Stomach (tissue), 9 donors: ENCODE results near the gene FGD1. TPM values are rescaled to one million over a fixed set of nuclear protein-coding genes. Genes with fewer than 3 reads are reported as not detected.
A peak's percentile ranks its signal among the peaks of the same experiment; 100 is the strongest.

ENCODE experiments used
- DNase-seq, 2 donors: peaks; one replicate each; pipeline versions ENCODE4 v3.0.0 to v3.0.0-alpha.2; 2013 to 2019
- H3K27ac ChIP-seq, 5 donors: fragments of 200-600 bp in 4 of 5; sonication (generic) in 4 of 5; one replicate each; pipeline ENCODE4 v1.5.1; 2013 to 2019; ENCODE audit warnings: mild to moderate bottlenecking in 1 of 5, moderate library complexity in 1 of 5
- H3K27me3 ChIP-seq, 3 donors: fragments of 200-600 bp; sonication (generic); one replicate each; pipeline ENCODE4 v1.5.1; 2017 to 2019; ENCODE audit warnings: mixed run types in 1 of 3
- H3K36me3 ChIP-seq, 4 donors: fragments of 200-600 bp; sonication (generic); 1 replicate in 3 of 4; 2 replicates in 1 of 4; pipeline ENCODE4 v1.5.1; 2016 to 2019
- H3K4me1 ChIP-seq, 4 donors: fragments of 200-600 bp; sonication (generic); one replicate each; pipeline ENCODE4 v1.5.1; 2016 to 2019
- H3K4me3 ChIP-seq, 4 donors: fragments of 200-600 bp; sonication (generic) in 3 of 4; one replicate each; pipeline ENCODE4 v1.5.1; 2016 to 2019; ENCODE audit warnings: mild to moderate bottlenecking in 1 of 4
- H3K9me3 ChIP-seq, 4 donors: fragments of 200-600 bp; sonication (generic); one replicate each; pipeline ENCODE4 v1.5.1; 2016 to 2019
- EP300 ChIP-seq: sonication (generic); formaldehyde crosslinking; IDR thresholded peaks from one replicate; pipeline ENCODE4 v1.6.1; 2017; ENCODE audit warnings: antibody characterized with exemption
- POLR2A ChIP-seq, 4 donors: fragments of 450-650 bp; IDR thresholded peaks; one replicate each; pipeline ENCODE4 v1.6.1; 2016; ENCODE audit warnings: antibody characterized with exemption in 4 of 4, control low read depth in 2 of 4, mild to moderate bottlenecking in 1 of 4, moderate library complexity in 1 of 4
- POLR2AphosphoS5 ChIP-seq, 3 donors: sonication (generic); formaldehyde crosslinking; IDR thresholded peaks; one replicate each; pipeline ENCODE4 v1.6.1; 2016; ENCODE audit warnings: antibody characterized with exemption in 3 of 3
- WGBS, 5 donors: extraction: QIAGEN DNeasy Blood & Tissue Kit in 3 of 5; methylation state at CpG; one replicate each; pipeline versions ENCODE4 v1.1.5 to v1.1.7; 2013 to 2018; 5-methylcytosine and 5-hydroxymethylcytosine counted together
- intact Hi-C: fragments of 100-400 bp; cut with DNase I; formaldehyde crosslinking; loops from one replicate; pipeline ENCODE4 v1.15.1; 2023; ENCODE audit warnings: low total_unique reads
- polyA plus RNA-seq, 3 donors: library from polyadenylated mRNA; stranded (reverse); fragments of 200-250 nt; gene quantifications; one replicate each; pipeline ENCODE4 v1.2.3, GENCODE V29; 2013
- total RNA-seq, 5 donors: library from RNA; depleted of rRNA; stranded (reverse); fragments of >200 nt; gene quantifications; one replicate each; pipeline versions ENCODE4 v1.1.0 to v1.2.3, GENCODE V29; 2014 to 2016
- TF ChIP-seq, protein P1 (sequence below), 7 experiments: fragments of 450-650 bp in 4 of 7; fragments of 200-600 bp in 3 of 7; sonication (generic) in 3 of 7; IDR thresholded peaks; one replicate each; pipeline ENCODE4 v1.5.1; 2016 to 2019; ENCODE audit warnings: antibody characterized with exemption in 7 of 7, control low read depth in 2 of 7, mild to moderate bottlenecking in 1 of 7
- donor health status: healthy with polysubstance abuse.
- donor health status: Bipolar disorder and iron deficiency.
- donor health status: healthy.

Gene FGD1
- total and polyA plus RNA-seq, 8 donors, result 0.76 to 15.9 (median 3.1) TPM; not detected in 1

DNA sequence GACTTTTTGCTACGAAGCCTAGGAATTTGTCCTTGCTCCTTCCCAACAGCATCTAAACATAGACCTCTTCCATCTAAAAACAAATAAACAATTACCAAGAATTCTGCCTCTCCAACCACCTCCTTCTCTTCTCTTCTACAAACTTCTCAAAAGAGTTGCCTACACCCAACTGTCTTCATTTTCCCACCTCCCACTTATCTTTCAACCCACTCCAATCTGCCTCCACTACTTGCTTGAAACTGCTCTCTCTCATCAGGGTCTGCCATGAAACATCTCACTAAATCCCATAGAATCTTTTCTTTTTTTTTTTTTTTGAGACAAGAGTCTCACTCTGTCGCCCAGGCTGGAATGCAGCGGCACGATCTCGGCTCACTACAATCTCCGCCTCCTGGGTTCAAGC lies 902 bp upstream of the FGD1 start:
- 67 to 85% (median 77%) methylated on average over 6 of the region's 6 CpGs for WGBS, 5 donors
- intact Hi-C loops, result no loop called here
- TF ChIP-seq, protein P1, sequence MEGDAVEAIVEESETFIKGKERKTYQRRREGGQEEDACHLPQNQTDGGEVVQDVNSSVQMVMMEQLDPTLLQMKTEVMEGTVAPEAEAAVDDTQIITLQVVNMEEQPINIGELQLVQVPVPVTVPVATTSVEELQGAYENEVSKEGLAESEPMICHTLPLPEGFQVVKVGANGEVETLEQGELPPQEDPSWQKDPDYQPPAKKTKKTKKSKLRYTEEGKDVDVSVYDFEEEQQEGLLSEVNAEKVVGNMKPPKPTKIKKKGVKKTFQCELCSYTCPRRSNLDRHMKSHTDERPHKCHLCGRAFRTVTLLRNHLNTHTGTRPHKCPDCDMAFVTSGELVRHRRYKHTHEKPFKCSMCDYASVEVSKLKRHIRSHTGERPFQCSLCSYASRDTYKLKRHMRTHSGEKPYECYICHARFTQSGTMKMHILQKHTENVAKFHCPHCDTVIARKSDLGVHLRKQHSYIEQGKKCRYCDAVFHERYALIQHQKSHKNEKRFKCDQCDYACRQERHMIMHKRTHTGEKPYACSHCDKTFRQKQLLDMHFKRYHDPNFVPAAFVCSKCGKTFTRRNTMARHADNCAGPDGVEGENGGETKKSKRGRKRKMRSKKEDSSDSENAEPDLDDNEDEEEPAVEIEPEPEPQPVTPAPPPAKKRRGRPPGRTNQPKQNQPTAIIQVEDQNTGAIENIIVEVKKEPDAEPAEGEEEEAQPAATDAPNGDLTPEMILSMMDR (IDR thresholded peaks at IDR 0.05), result no peak
- TF ChIP-seq POLR2A (IDR thresholded peaks at IDR 0.05) (no peak), POLR2AphosphoS5 (IDR thresholded peaks at IDR 0.05) (no peak), EP300 (no peak)
- Histone ChIP-seq H3K4me3 (no peak overlapping the region), H3K27me3 (peaks cover 0 to 10% (median 7%) of the 10 kb centered on the region in 3 donors), H3K9me3 (no peaks in the 10 kb centered on the region), H3K36me3 (no peaks in the 10 kb centered on the region), H3K4me1 (peaks cover 0 to 18% (median 4%) of the 10 kb centered on the region in 4 donors), H3K27ac (peak overlapping the region in 1 of 5 donors; percentile 82)
- DNase-seq, result no peak

- peak overlapping the region in 4 of 5 donors; percentile 43 to 82 (median 77) for H3K27ac ChIP-seq
- intact Hi-C loops, result no loop called here
- peak overlapping the region; percentile 55 to 76 (median 63) for H3K4me3 ChIP-seq
- H3K9me3 ChIP-seq, result no peaks in the 10 kb centered on the region
- peaks cover 0 to 18% (median 4%) of the 10 kb centered on the region in 4 donors for H3K4me1 ChIP-seq
- H3K36me3 ChIP-seq, result no peaks in the 10 kb centered on the region
- TF ChIP-seq, protein P1 (IDR thresholded peaks at IDR 0.05), result no peak
- TF ChIP-seq POLR2A (IDR thresholded peaks at IDR 0.05) (no peak), EP300 (no peak)
- WGBS, 5 donors, result 55 to 67% (median 64%) methylated on average over 5 of the region's 5 CpGs
- peaks cover 0 to 10% (median 7%) of the 10 kb centered on the region in 3 donors for H3K27me3 ChIP-seq
- DNase-seq, result no peak
Measured at GRCh38 chrX:54496517-54496852, 451 bp upstream of the FGD1 start.

DNA sequence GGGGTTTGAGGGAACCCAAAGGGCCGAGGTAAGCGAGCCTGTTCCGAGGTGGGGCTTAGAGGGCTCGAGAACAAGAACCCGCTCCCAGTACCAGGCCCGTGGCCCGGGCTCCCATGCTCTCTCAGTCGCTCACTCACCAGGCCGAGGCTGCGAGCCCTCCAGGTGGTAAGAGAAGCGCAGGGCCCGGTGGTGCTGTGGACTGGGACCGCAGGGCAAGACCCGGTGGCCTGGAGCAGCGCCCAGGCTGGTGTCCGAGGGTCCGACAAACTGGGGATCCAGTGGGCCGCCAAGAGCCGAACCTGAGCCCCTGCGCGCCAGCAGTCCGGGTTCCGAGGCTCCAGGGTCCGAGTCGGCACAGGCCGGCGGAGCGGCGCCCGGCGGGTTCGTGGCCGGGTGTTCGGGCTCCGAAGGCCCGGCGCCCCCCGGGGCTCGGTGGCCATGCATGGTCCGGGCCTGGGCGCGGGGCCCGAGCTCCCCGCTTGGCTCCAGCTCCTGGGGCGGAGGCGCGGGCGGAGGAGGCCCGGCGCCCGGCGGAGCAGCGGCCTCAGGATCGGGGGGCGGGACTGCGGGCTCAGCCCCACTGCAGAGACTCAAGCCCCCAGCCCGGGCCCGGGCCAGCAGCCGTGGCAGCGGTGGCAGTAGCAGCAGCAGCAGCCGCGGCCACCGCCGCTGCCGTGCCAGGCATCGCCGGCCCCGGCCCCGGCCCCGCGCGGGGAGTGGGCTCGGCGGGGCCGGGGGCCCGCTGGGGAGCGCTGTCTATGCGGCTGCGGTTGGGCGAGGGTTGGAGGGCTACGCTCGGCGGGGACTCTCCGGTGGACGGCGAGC lies 833 bp downstream of the FGD1 start:
- no peaks in the 10 kb centered on the region for H3K36me3 ChIP-seq
- peaks cover 0 to 18% (median 4%) of the 10 kb centered on the region in 4 donors for H3K4me1 ChIP-seq
- DNase-seq, result peak; percentile 31 to 51
- H3K9me3 ChIP-seq, result no peaks in the 10 kb centered on the region
- intact Hi-C loops, result no loop called here
- WGBS, 5 donors, result 1 to 36% (median 6%) methylated on average over 23 to 68 of the region's 86 CpGs
- H3K27ac ChIP-seq, result peak overlapping the region; percentile 43 to 82 (median 75)
- TF ChIP-seq POLR2A (IDR thresholded peaks at IDR 0.05) (no peak), POLR2AphosphoS5 (IDR thresholded peaks at IDR 0.05) (no peak), EP300 (no peak)
- TF ChIP-seq, protein P1 (IDR thresholded peaks at IDR 0.05), result no peak
- H3K4me3 ChIP-seq, result peak overlapping the region; percentile 55 to 76 (median 63)
- peaks cover 0 to 10% (median 7%) of the 10 kb centered on the region in 3 donors for H3K27me3 ChIP-seq

- intact Hi-C loops, result no loop called here
- Histone ChIP-seq H3K4me3 (peak overlapping the region; percentile 55 to 76 (median 63)), H3K4me1 (peaks cover 0 to 18% (median 4%) of the 10 kb centered on the region in 4 donors), H3K36me3 (no peaks in the 10 kb centered on the region), H3K27me3 (peaks cover 0 to 10% (median 7%) of the 10 kb centered on the region in 3 donors), H3K27ac (peak overlapping the region in 3 of 5 donors; percentile 41 to 82 (median 79)), H3K9me3 (peaks cover 0 to 6% (median 0%) of the 10 kb centered on the region in 4 donors)
- no peak for DNase-seq
- TF ChIP-seq EP300 (no peak), POLR2AphosphoS5 (IDR thresholded peaks at IDR 0.05) (no peak), POLR2A (IDR thresholded peaks at IDR 0.05) (no peak)
- TF ChIP-seq, protein P1 (IDR thresholded peaks at IDR 0.05), result no peak
- WGBS, 5 donors, result 22 to 52% (median 29%) methylated on average over 9 to 10 of the region's 10 CpGs
Measured at GRCh38 chrX:54494166-54494988, 1.7 kb downstream of the FGD1 start.
